GM21619 (cell line): ENCODE results near the gene DSPP.
"Not testable (repeated sequence)": the region's sequence is repeated elsewhere in the genome, so short reads cannot be mapped to it uniquely, and the experiment has no call there.

ENCODE experiments used
- ATAC-seq: cut with Tn5 transposase; IDR thresholded peaks from one replicate; pipeline ENCODE4 v1.9.1; 2021; ENCODE audit not compliant: unreplicated experiment

Gene DSPP

GRCh38 chr4:87608229-87608628 lies at the start of gene DSPP:
Gene DSPP (plus strand): TSS chr4:87608529. CDS start chr4:87610909, 2,380 bp downstream.
- ATAC-seq, result no peak

GRCh38 chr4:87559090-87559837 lies 49.1 kb upstream of the DSPP start:
- peak; percentile 100 for ATAC-seq

GRCh38 chr4:87560802-87561201 lies 47.5 kb upstream of the DSPP start:
- no peak for ATAC-seq

- no peak for ATAC-seq
Measured at GRCh38 chr4:87565746-87566145, 42.6 kb upstream of the DSPP start.

GRCh38 chr4:87566276-87566675 lies 42.1 kb upstream of the DSPP start:
- no peak for ATAC-seq

GRCh38 chr4:87567191-87567590 lies 41.1 kb upstream of the DSPP start:
- no peak for ATAC-seq

GRCh38 chr4:87570290-87570805 lies 38.0 kb upstream of the DSPP start:
- no peak for ATAC-seq

- not testable (repeated sequence) for ATAC-seq
Measured at GRCh38 chr4:87574376-87574775, 34.0 kb upstream of the DSPP start.

GRCh38 chr4:87574996-87575395 lies 33.3 kb upstream of the DSPP start:
- ATAC-seq, result no peak

- ATAC-seq, result no peak
Measured at GRCh38 chr4:87575408-87575807, 32.9 kb upstream of the DSPP start.

GRCh38 chr4:87575983-87576382 lies 32.3 kb upstream of the DSPP start:
- no peak for ATAC-seq

- no peak for ATAC-seq
Measured at GRCh38 chr4:87579478-87579877, 28.9 kb upstream of the DSPP start.

- ATAC-seq, result no peak
Measured at GRCh38 chr4:87580057-87580456, 28.3 kb upstream of the DSPP start.

- ATAC-seq, result no peak
Measured at GRCh38 chr4:87584222-87584908, 24.0 kb upstream of the DSPP start.

GRCh38 chr4:87589531-87589930 lies 18.8 kb upstream of the DSPP start:
- ATAC-seq, result no peak

- no peak for ATAC-seq
Measured at GRCh38 chr4:87592124-87592523, 16.2 kb upstream of the DSPP start.

GRCh38 chr4:87601361-87601760 lies 7.0 kb upstream of the DSPP start:
- ATAC-seq, result no peak

GRCh38 chr4:87614292-87614890 lies 6.1 kb downstream of the DSPP start:
- no peak for ATAC-seq

- no peak for ATAC-seq
Measured at GRCh38 chr4:87616268-87616667, 7.9 kb downstream of the DSPP start.

- no peak for ATAC-seq
Measured at GRCh38 chr4:87620086-87620485, 11.8 kb downstream of the DSPP start.

- no peak for ATAC-seq
Measured at GRCh38 chr4:87620491-87620890, 12.2 kb downstream of the DSPP start.

- no peak for ATAC-seq
Measured at GRCh38 chr4:87622303-87622702, 14.0 kb downstream of the DSPP start.
